ENCODE measurements around the gene CSF3R.
A peak's percentile ranks its signal among the peaks of the same experiment; 100 is the strongest.

Gene CSF3R

GRCh38 chr1:36487906-36488305 is 5.2 kb upstream of the CSF3R start:
- TF ChIP-seq FOXP2 (optimal IDR thresholded peaks at IDR 0.05; ENCODE audit: borderline replicate concordance, extremely low read depth, extremely low read length, insufficient read depth) = no peak
- TF ChIP-seq SIN3A (IDR thresholded peaks at IDR 0.05; ENCODE audit: borderline replicate concordance, insufficient read depth, low read length) = no peak
- no peak for TF ChIP-seq POLR2AphosphoS5 (IDR thresholded peaks at IDR 0.05; ENCODE audit: low read depth, low read length)
- TF ChIP-seq, protein P1, sequence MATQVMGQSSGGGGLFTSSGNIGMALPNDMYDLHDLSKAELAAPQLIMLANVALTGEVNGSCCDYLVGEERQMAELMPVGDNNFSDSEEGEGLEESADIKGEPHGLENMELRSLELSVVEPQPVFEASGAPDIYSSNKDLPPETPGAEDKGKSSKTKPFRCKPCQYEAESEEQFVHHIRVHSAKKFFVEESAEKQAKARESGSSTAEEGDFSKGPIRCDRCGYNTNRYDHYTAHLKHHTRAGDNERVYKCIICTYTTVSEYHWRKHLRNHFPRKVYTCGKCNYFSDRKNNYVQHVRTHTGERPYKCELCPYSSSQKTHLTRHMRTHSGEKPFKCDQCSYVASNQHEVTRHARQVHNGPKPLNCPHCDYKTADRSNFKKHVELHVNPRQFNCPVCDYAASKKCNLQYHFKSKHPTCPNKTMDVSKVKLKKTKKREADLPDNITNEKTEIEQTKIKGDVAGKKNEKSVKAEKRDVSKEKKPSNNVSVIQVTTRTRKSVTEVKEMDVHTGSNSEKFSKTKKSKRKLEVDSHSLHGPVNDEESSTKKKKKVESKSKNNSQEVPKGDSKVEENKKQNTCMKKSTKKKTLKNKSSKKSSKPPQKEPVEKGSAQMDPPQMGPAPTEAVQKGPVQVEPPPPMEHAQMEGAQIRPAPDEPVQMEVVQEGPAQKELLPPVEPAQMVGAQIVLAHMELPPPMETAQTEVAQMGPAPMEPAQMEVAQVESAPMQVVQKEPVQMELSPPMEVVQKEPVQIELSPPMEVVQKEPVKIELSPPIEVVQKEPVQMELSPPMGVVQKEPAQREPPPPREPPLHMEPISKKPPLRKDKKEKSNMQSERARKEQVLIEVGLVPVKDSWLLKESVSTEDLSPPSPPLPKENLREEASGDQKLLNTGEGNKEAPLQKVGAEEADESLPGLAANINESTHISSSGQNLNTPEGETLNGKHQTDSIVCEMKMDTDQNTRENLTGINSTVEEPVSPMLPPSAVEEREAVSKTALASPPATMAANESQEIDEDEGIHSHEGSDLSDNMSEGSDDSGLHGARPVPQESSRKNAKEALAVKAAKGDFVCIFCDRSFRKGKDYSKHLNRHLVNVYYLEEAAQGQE (IDR thresholded peaks at IDR 0.05; ENCODE audit: insufficient read depth in 1 of 2, low read depth in 2 of 2, low read length in 2 of 2) = no peak
- TF ChIP-seq TAF1 (IDR thresholded peaks at IDR 0.05; ENCODE audit: borderline replicate concordance, insufficient read depth, low read length) = no peak

GRCh38 chr1:36486439-36487335 is 4.0 kb upstream of the CSF3R start:
- TF ChIP-seq FOXP2 (optimal IDR thresholded peaks at IDR 0.05; ENCODE audit: borderline replicate concordance, extremely low read depth, extremely low read length, insufficient read depth) (peak; percentile 49), POLR2AphosphoS5 (IDR thresholded peaks at IDR 0.05; ENCODE audit: low read depth, low read length) (no peak)

DNA sequence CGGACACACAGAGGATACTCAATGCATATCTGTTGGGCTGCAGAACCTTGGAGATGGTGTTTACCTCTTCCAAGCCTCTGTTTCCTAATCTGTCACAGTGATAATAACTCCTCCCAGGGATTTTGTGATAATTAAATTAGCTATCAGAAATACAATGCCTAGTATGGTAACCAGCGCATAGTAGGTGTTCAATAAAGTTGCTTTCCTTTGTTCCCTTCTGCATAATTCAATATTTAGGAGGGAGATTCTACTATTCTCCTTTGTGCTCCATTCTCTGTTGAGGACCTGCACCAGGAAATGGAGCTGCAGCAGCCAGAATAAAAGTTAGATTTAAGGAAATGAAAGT is 3.4 kb upstream of the CSF3R start:
- no peak for TF ChIP-seq SIN3A (IDR thresholded peaks at IDR 0.05; ENCODE audit: borderline replicate concordance, insufficient read depth, low read length)
- TF ChIP-seq POLR2AphosphoS5 (IDR thresholded peaks at IDR 0.05; ENCODE audit: low read depth, low read length) = no peak
- no peak for TF ChIP-seq TAF1 (IDR thresholded peaks at IDR 0.05; ENCODE audit: borderline replicate concordance, insufficient read depth, low read length)
- TF ChIP-seq FOXP2 (optimal IDR thresholded peaks at IDR 0.05; ENCODE audit: borderline replicate concordance, extremely low read depth, extremely low read length, insufficient read depth) = no peak
- TF ChIP-seq, protein P1 (IDR thresholded peaks at IDR 0.05; ENCODE audit: insufficient read depth in 1 of 2, low read depth in 2 of 2, low read length in 2 of 2) = no peak

DNA sequence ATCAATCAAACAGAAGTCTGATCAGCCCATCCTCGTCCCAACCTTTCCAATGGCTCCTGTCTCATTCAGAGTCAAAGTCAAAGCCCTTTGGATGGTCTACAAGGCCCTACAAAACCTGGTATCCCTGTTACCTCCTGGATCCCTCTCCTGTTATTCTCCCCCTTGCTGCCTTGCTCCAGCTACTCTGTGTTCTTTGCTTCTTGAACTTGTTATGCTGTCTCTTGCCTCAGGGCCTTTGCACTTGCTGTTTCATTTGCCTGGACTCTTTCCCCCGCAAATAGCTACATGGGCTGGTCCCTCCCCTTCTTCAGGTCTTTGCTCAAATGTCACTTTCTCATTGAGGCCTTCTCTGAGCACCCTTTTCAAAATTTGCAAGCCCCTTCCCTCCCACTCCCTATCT is 1.4 kb upstream of the CSF3R start:
- TF ChIP-seq TAF1 (IDR thresholded peaks at IDR 0.05; ENCODE audit: borderline replicate concordance, insufficient read depth, low read length) (no peak), FOXP2 (optimal IDR thresholded peaks at IDR 0.05; ENCODE audit: borderline replicate concordance, extremely low read depth, extremely low read length, insufficient read depth) (no peak), POLR2AphosphoS5 (IDR thresholded peaks at IDR 0.05; ENCODE audit: low read depth, low read length) (no peak), SIN3A (IDR thresholded peaks at IDR 0.05; ENCODE audit: borderline replicate concordance, insufficient read depth, low read length) (no peak)
- TF ChIP-seq, protein P1 (IDR thresholded peaks at IDR 0.05; ENCODE audit: insufficient read depth in 1 of 2, low read depth in 2 of 2, low read length in 2 of 2) = no peak

DNA sequence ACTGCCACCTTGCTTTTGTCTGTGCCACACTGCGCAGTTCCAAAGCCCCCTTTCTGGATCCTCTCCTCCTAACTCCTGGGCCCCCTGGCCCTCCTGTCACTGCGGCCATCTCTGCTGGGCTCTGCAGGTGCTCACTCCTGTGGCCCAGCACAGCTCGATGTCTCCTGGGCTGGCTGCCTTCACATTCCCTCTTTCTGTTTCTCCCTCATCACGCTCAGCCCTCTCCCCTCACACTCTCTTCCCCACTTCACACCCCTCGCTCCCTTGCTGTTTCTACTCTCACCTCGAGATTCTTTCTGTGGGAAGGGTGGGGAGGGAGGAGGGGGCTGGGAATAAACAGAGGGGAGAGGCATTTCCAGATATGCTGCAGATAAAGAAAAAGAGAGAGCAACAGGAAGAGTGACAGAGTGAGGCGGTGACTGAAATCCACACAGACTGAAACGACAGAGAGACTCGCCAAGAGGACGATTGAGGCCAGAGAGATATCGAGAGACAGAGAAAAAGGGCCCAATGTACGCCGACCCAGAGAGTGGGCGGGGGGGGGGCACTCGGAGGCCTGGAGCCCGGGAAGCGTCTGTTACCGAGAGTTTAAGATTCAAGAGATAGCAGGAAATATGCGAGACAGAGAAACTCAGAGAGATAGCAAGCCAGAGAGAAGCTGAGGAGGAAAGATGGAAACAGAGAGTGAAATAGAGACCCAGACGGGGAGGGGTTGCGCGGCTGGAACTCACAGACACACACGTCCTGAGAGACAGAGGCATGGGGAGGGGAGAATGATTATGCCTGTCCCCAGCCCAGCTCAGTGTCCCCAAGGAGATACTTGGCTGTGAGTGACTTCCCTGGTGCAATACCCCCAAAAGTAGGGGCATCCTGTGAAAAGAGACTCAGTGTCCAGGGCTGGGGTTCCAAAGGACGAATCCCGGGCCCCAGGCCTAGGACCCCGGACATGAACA is 666 bp downstream of the CSF3R start:
- TF ChIP-seq SIN3A (IDR thresholded peaks at IDR 0.05; ENCODE audit: borderline replicate concordance, insufficient read depth, low read length) (no peak), FOXP2 (optimal IDR thresholded peaks at IDR 0.05; ENCODE audit: borderline replicate concordance, extremely low read depth, extremely low read length, insufficient read depth) (no peak), POLR2AphosphoS5 (IDR thresholded peaks at IDR 0.05; ENCODE audit: low read depth, low read length) (no peak), TAF1 (IDR thresholded peaks at IDR 0.05; ENCODE audit: borderline replicate concordance, insufficient read depth, low read length) (no peak)
- TF ChIP-seq, protein P1 (IDR thresholded peaks at IDR 0.05; ENCODE audit: insufficient read depth in 1 of 2, low read depth in 2 of 2, low read length in 2 of 2) = no peak
